Caco-2 (cell line): ENCODE results near the gene SLC16A8. TPM values are rescaled to one million over a fixed set of nuclear protein-coding genes. Genes with fewer than 3 reads are reported as not detected.

Experiments used
- BruUV-seq: library from RNA; stranded (reverse); fragments of 400-500 nt; replicated peaks from 2 replicates; lab custom pipeline; 2021; lab: Mats Ljungman, UMichigan
- CTCF ChIA-PET: fragments of 300-600 bp; sonication (Branson Sonifier 250); formaldehyde crosslinking; loops from one replicate; lab custom pipeline; 2022; ENCODE audit warnings: antibody characterized with exemption; lab: Charles Lee
- POLR2A ChIA-PET: fragments of 300-600 bp; sonication (Branson Sonifier 250); formaldehyde crosslinking; loops from one replicate; lab custom pipeline; 2022; ENCODE audit warnings: antibody characterized with exemption; lab: Charles Lee
- DNase-seq, 2 experiments: peaks; one replicate each; pipeline versions ENCODE4 v3.0.0 to v3.0.0-alpha.2; 2020 to 2022
- H3K27me3 ChIP-seq: replicated peaks from 2 replicates; pipeline ENCODE4 v1.6.0; 2011; ENCODE audit warnings: low read length; ENCODE audit not compliant: control insufficient read depth, insufficient read depth
- H3K36me3 ChIP-seq: 2 replicates; pipeline ENCODE4 v1.5.1; 2011; ENCODE audit warnings: low read length; ENCODE audit not compliant: control insufficient read depth, insufficient read depth
- H3K4me1 ChIP-seq: fragments of 250-450 bp; sonication (Bioruptor Pico); 2 replicates; pipeline ENCODE4 v1.5.1; 2020; ENCODE audit warnings: mild to moderate bottlenecking
- H3K4me3 ChIP-seq: 2 replicates; pipeline ENCODE4 v1.5.1; 2011; ENCODE audit warnings: low read depth, mild to moderate bottlenecking, control low read depth, low read length
- H3K9me3 ChIP-seq: fragments of 250-450 bp; sonication (Bioruptor Pico); 2 replicates; pipeline ENCODE4 v1.5.1; 2020; ENCODE audit warnings: mild to moderate bottlenecking, moderate library complexity
- H3K27ac Mint-ChIP-seq: one replicate; pipeline ENCODE4 v1.8.0; 2022; ENCODE audit warnings: mixed read lengths; ENCODE audit not compliant: unreplicated experiment
- H3K27me3 Mint-ChIP-seq: one replicate; pipeline ENCODE4 v1.8.0; 2022; ENCODE audit warnings: mixed read lengths; ENCODE audit not compliant: insufficient read depth, unreplicated experiment
- H3K36me3 Mint-ChIP-seq: one replicate; pipeline ENCODE4 v1.8.0; 2022; ENCODE audit warnings: mild to moderate bottlenecking, mixed read lengths; ENCODE audit not compliant: insufficient read depth, unreplicated experiment
- H3K4me1 Mint-ChIP-seq: one replicate; pipeline ENCODE4 v1.8.0; 2022; ENCODE audit warnings: low read depth, mixed read lengths; ENCODE audit not compliant: unreplicated experiment
- H3K4me3 Mint-ChIP-seq: one replicate; pipeline ENCODE4 v1.8.0; 2022; ENCODE audit warnings: mild to moderate bottlenecking, moderate library complexity, mixed read lengths; ENCODE audit not compliant: unreplicated experiment
- H3K9me3 Mint-ChIP-seq: one replicate; pipeline ENCODE4 v1.8.0; 2022; ENCODE audit warnings: mixed read lengths; ENCODE audit not compliant: unreplicated experiment
- CTCF ChIP-seq, 2 experiments: fragments of 200-600 bp in 1 of 2; IDR thresholded peaks; 1 replicate in 1 of 2; 2 replicates in 1 of 2; pipeline versions ENCODE4 v1.5.1 to v1.8.0; 2011 to 2022; ENCODE audit warnings: antibody characterized with exemption in 1 of 2, control low read depth in 1 of 2, inconsistent platforms in 1 of 2, low read depth in 1 of 2, low read length in 1 of 2, mild to moderate bottlenecking in 1 of 2, moderate library complexity in 1 of 2; ENCODE audit not compliant: insufficient read depth in 1 of 2, severe bottlenecking in 1 of 2, unreplicated experiment in 1 of 2
- intact Hi-C: fragments of 100-400 bp; cut with micrococcal nuclease; formaldehyde crosslinking; loops from one replicate; pipeline ENCODE4 v1.10.0; 2022; ENCODE audit not compliant: unreplicated experiment
- total RNA-seq: library from RNA; stranded (reverse); gene quantifications from 2 replicates; pipeline ENCODE4 v1.2.3, GENCODE V29; 2022

SLC16A8 gene
- total RNA-seq, 1 experiment from 2014 or later = not detected

- H3K27ac Mint-ChIP-seq = no peak overlapping the region
- H3K36me3 ChIP-seq = no peaks in the 10 kb centered on the region
- DNase-seq = no peak
- H3K9me3 ChIP-seq = no peaks in the 10 kb centered on the region
- no peaks in the 10 kb centered on the region for H3K4me1 ChIP-seq
- intact Hi-C loops = no loop called here
- H3K4me1 Mint-ChIP-seq = peaks cover 6% of the 10 kb centered on the region
- no peaks in the 10 kb centered on the region for H3K27me3 ChIP-seq
- no peaks in the 10 kb centered on the region for H3K27me3 Mint-ChIP-seq
- H3K4me3 ChIP-seq = no peak overlapping the region
- TF ChIP-seq CTCF (IDR thresholded peaks at IDR 0.05; ENCODE audit: insufficient read depth in 1 of 2, low read depth in 1 of 2, low read length in 1 of 2, severe bottlenecking in 1 of 2, unreplicated experiment in 1 of 2) = no peak
- no peak overlapping the region for H3K4me3 Mint-ChIP-seq
- ChIA-PET POLR2A (no interaction called here), CTCF (no interaction called here)
- BruUV-seq = no TSS peak
- H3K36me3 Mint-ChIP-seq = peaks cover 6% of the 10 kb centered on the region
- H3K9me3 Mint-ChIP-seq = no peaks in the 10 kb centered on the region
Observed at GRCh38 chr22:38125751-38126201, 41.8 kb upstream of the SLC16A8 start.

- no peak for TF ChIP-seq CTCF (IDR thresholded peaks at IDR 0.05; ENCODE audit: insufficient read depth in 1 of 2, low read depth in 1 of 2, low read length in 1 of 2, severe bottlenecking in 1 of 2, unreplicated experiment in 1 of 2)
- H3K9me3 Mint-ChIP-seq = no peaks in the 10 kb centered on the region
- Histone ChIP-seq H3K4me1 (no peaks in the 10 kb centered on the region), H3K36me3 (no peaks in the 10 kb centered on the region), H3K27me3 (no peaks in the 10 kb centered on the region), H3K4me3 (no peak overlapping the region), H3K9me3 (no peaks in the 10 kb centered on the region)
- H3K36me3 Mint-ChIP-seq = peaks cover 6% of the 10 kb centered on the region
- H3K4me1 Mint-ChIP-seq = peaks cover 6% of the 10 kb centered on the region
- POLR2A ChIA-PET = no interaction called here
- CTCF ChIA-PET = no interaction called here
- intact Hi-C loops = no loop called here
- no peak for DNase-seq
- no peaks in the 10 kb centered on the region for H3K27me3 Mint-ChIP-seq
- no peak overlapping the region for H3K4me3 Mint-ChIP-seq
- BruUV-seq = no TSS peak
- H3K27ac Mint-ChIP-seq = no peak overlapping the region
Observed at GRCh38 chr22:38125038-38125610, 41.1 kb upstream of the SLC16A8 start.

- no peak overlapping the region for H3K27ac Mint-ChIP-seq
- TF ChIP-seq CTCF (IDR thresholded peaks at IDR 0.05; ENCODE audit: insufficient read depth in 1 of 2, low read depth in 1 of 2, low read length in 1 of 2, severe bottlenecking in 1 of 2, unreplicated experiment in 1 of 2) = no peak
- H3K9me3 Mint-ChIP-seq = no peaks in the 10 kb centered on the region
- no peaks in the 10 kb centered on the region for H3K27me3 Mint-ChIP-seq
- no TSS peak for BruUV-seq
- Histone ChIP-seq H3K4me1 (no peaks in the 10 kb centered on the region), H3K4me3 (no peak overlapping the region), H3K36me3 (no peaks in the 10 kb centered on the region), H3K9me3 (no peaks in the 10 kb centered on the region), H3K27me3 (no peaks in the 10 kb centered on the region)
- peaks cover 6% of the 10 kb centered on the region for H3K36me3 Mint-ChIP-seq
- peaks cover 6% of the 10 kb centered on the region for H3K4me1 Mint-ChIP-seq
- intact Hi-C loops = no loop called here
- H3K4me3 Mint-ChIP-seq = no peak overlapping the region
- DNase-seq = no peak
- CTCF ChIA-PET = no interaction called here
- POLR2A ChIA-PET = no interaction called here
Observed at GRCh38 chr22:38124236-38124974, 40.4 kb upstream of the SLC16A8 start.
